Left kidney (tissue), 2 donors: Measurements from ENCODE around the gene MYOZ3. TPM values are rescaled to one million over a fixed set of nuclear protein-coding genes. Genes with fewer than 3 reads are reported as not detected.

ENCODE experiments used
- DNase-seq: peaks from one replicate; pipeline ENCODE4 v3.0.0-alpha.2; 2013
- polyA plus RNA-seq: library from polyadenylated mRNA; unstranded; fragments of 120-200 nt; gene quantifications from one replicate; pipeline ENCODE4 v1.2.1, GENCODE V29; 2013; ENCODE audit not compliant: insufficient read length

Gene MYOZ3
- polyA plus RNA-seq, 1 donor, result 6.9 TPM

DNA sequence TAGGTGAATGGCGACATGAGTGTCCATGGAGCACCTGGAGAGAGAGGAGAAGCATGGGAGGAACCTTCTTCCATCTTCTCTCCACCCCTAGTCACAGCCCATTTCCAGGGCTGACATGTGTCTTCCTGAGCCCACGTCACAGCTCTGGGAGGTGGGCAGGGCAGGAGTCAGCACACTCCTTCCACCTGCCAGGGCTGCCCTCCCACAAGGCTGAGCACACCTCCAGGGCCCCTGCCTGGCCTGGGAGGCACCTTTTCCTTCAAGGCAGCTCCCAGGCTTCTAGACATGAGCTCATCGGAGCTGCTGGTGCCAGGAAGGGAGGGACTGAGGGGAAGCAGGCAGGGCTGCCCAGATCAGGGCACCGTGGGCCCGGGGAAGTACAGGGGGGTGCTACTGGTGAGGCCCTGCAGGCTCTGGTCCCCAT is 34.2 kb upstream of the MYOZ3 start:
- DNase-seq, result no peak

DNA sequence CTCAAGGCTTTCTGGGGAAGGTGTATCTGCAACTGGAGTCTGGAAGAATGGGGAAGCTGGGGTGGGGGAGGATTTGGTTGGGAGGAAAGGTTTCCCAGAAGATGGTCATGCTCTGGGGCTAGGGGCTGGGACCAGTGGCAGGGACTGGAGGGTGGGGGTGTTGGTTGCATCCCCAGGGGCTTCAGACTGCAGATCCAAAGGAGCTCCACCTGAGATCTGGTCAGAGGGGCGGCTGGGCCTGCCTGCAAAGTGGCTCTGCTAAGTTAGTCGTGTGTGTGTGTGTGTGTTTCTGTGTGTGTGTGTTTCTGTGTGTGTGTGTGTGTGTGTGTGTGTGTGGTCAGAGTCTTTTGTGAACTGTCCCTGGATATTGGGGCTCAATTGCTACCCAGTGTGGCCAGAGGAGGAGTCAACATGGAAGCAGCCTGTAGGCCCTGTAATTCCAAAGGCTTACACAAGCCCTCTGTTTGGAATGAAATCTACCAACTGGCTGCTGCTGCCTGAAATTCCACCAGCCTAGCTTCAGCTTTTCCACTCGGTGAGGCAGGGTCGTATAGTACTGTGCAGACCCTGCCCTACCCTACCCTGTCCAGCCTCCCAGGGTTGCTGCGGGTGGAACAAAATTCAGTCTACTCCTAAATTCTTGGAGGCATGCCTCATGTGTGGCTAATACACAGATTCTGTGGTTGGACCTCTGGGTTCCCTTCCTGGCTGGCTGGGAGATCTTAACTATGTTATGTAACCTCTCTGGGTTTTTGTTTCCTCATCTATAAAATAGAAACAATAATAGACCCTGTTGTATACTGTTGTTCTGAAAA is 33.1 kb upstream of the MYOZ3 start:
- DNase-seq, result no peak

GRCh38 chr5:150628936-150629485 is 32.0 kb upstream of the MYOZ3 start:
- no peak for DNase-seq

DNA sequence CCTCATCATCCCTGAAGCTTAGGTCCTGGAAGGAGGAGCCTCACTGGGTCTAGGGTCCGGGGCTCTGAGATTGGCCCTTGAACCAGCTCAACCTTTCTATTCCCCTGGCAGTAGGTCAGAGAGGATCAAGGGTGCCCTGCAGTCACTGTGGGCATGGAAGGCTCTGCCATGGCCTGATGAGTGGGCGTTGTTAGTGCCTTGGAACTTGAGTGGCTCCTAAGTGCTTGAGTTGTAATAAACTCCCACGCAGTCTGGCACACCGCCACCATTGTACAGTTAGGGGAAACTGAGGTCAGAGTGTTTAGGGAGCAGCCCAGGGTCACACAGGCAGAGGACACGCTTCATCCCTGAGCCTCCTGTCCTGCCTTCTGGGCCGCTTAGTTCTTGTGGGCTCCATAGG is 31.0 kb upstream of the MYOZ3 start:
- DNase-seq, result no peak

GRCh38 chr5:150630461-150631325 is 30.4 kb upstream of the MYOZ3 start:
- no peak for DNase-seq

DNA sequence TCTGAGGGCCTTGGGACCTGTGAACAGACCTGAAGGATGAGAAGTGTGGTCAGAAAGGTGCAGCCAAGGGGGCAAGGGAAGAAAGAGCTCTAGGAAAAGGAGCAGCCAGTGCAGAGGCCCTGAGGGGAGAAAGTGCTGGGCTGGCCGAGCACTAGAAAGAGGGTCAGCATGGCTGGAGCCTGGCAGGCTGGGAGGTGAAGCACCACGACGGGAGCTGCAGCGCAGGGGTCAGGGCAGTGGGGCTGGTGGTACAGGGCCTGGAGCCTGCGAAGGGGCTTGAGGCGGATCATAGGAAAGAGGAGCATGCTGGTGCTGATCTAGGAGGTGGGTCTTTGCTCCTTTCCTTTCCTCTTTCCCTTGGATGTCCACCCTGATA is 29.7 kb upstream of the MYOZ3 start:
- no peak for DNase-seq

DNA sequence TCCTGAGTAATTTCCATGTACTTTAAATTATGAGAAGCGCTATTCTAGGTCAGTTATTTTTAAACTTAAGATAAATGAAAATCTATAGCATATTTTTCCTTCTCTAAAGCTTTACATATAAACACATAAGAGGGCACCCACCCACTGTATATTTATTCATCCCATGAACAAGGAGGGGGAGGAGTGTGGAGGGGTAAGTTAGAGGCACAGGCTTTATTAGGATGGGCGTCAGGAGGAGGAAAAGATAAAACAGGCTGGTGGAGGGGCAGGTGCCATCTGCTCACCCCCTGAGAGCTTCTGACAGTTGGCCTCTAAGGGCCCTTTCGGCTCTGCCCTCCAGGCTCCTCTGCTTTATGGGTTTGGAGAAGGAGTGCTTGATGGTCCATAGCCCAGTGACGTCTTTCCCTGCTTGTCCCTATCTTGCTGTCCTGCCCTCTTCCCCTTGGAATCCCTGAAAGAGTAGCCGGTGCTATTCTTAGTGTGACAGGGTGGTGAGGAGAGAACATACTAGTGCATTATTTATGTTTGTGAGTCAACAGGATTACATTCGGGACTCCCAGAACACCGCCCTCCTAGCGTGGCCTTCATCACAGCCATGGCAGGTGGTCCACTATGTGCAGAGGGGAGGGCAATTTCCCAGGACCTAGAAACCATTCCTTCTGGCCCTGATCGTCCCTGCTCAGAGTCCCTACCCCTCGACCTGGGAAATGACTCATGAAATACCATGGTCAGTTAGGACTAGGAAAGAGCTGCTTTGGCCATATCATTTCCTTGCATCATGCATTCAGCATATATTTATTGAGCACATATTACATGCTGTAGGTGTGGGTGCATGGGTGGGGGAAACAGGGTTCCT is 28.5 kb upstream of the MYOZ3 start:
- DNase-seq, result no peak

DNA sequence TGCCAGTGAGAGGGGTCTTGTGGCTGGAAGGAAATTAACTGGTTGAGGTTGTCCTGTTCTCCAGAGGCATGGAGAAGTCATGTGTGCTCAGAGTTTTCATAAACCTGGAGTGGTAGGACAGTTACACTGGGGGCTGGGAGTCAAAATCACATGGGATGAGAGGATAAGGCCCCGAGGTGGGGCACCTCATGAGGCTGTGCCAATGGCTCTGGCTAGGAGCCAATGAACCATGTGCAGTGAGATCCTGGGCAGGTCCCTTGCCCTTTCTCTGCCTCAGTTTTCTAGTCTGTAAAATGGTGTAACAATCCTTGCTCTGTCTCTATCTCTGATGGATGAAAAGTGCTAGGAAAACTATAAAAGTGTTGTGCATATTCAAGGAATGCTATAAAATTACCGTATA is 27.6 kb upstream of the MYOZ3 start:
- DNase-seq, result no peak

- no peak for DNase-seq
These were observed 24.4 kb upstream of the MYOZ3 start for GRCh38 chr5:150636391-150637244.

GRCh38 chr5:150637245-150638052 is 23.6 kb upstream of the MYOZ3 start:
- no peak for DNase-seq

DNA sequence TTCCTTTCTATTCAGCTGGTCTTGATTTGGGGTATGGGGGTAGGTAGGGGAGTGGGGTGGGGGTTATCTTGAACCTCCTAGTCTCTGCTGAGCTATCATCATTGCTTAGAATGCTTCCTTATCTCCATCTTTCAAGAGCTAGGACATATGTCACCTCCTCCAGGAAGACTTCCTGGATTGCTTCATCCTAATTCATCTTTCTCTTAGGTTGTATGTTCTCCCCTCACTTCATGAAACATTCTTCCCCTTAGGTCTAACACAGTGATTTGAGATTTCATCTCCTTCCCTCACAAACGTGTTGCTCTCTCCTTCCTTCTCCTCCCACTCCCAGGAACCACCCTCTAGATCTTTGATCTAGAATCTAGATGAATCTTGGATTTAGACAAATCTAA is 23.0 kb upstream of the MYOZ3 start:
- DNase-seq, result no peak

- no peak for DNase-seq
These were observed 22.3 kb upstream of the MYOZ3 start for GRCh38 chr5:150638488-150639376.

GRCh38 chr5:150639377-150639692 is 21.7 kb upstream of the MYOZ3 start:
- DNase-seq, result no peak

DNA sequence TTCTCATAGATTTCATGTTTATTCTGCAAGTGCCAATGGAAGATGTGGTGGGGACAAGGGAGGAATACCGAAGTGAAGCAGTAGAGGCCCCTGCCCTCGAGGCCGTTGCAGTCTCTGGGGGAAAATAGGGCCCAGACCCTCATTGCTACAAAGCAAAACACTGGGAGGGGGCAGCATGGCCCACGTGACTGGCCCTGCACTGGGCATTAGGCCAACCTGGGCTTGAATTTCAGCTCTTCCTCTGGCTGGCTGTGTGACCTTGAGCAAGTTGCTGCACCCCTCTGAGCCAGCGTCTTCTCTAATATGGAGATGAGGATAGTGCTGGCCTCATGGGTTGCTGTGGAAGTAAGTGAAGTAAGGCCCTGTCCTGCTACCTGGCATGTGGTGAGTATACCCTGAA is 21.3 kb upstream of the MYOZ3 start:
- no peak for DNase-seq

- no peak for DNase-seq
These were observed 20.6 kb upstream of the MYOZ3 start, which contains the start of gene SYNPO for GRCh38 chr5:150640311-150641005. Gene SYNPO, plus strand, starts transcription at chr5:150640660. Its CDS starts 7,616 bp downstream, at chr5:150648276.

- no peak for DNase-seq
These were observed 20.0 kb upstream of the MYOZ3 start for GRCh38 chr5:150641006-150641570.

DNA sequence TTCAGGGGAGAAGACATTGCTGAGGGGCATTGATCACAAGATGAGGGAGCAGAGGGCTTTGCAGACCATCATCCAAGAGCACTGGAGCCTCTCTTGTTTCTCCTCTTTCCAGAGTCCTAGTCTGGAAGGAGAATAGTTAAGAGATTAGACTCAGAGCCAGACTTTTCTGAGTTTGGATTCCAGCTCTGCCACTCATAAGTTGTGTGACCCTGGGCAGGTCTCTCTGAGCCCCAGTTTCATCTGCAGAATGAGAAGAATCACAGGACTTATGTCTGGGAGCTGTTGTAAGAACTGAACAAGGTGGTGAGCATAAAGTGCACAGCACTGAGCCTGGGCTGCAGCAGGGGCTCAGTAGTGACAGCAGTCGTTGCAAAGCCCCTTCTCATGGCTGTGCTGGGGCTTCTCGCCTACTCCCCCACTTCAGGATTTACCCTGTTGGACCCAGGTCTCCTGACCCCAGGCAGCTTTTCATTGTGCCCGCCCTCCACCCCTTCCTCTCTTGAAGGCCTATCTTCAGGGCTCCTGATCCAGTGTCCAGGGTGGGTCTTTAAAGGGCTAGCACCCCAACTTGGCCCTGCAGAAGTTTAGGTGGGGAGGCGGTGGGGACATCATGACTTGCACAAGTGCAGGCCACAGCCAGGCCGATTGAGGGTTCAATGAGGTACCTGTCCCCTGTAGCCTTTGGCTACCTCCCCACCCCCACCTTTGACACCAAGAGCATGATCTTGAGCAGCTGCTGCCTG is 19.1 kb upstream of the MYOZ3 start:
- DNase-seq, result no peak

DNA sequence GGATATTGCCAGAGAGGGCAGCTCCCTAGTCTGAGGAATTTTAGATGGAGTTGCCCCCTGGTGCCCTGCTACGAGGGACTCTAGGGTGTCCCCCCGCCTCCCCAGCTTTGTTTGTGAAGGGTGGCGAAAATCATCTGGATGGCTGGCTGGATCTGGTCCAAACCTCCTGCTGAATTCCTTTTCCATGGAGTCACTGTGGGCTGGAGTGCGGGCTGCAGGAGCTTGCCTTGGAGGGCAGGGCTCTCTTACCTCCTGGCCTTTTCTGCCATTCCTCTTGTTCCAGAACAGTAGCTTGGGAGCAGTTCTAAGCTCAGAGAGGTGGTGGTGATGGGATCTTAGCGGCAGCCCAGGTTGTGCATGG is 18.5 kb upstream of the MYOZ3 start:
- peak; percentile 79 for DNase-seq
